PC-3 (cell line): ENCODE data around the gene ABTB2. TPM values are rescaled to one million over a fixed set of nuclear protein-coding genes. Genes with fewer than 3 reads are reported as not detected.

ENCODE experiments used
- ATAC-seq: fragments of 200-7000 bp; cut with Tn5 transposase; 2 replicates; pipeline ENCODE4 v1.9.1; 2020; ENCODE audit warnings: mild to moderate bottlenecking, moderate library complexity
- BruUV-seq: library from RNA; stranded (reverse); fragments of 400-500 nt; replicated peaks from 2 replicates; lab custom pipeline; 2021; lab: Mats Ljungman, UMichigan
- CTCF ChIA-PET: fragments of 300-600 bp; sonication (Branson Sonifier 250); formaldehyde crosslinking; loops from one replicate; lab custom pipeline; 2022; ENCODE audit warnings: antibody characterized with exemption; lab: Charles Lee
- POLR2A ChIA-PET: fragments of 300-600 bp; sonication (Branson Sonifier 250); formaldehyde crosslinking; loops from one replicate; lab custom pipeline; 2022; ENCODE audit warnings: antibody characterized with exemption; ENCODE audit not compliant: unreplicated experiment; lab: Charles Lee
- DNase-seq: peaks from one replicate; pipeline ENCODE4 v3.0.0-alpha.2; 2015
- H2AFZ ChIP-seq: fragments of 300-600 bp; sonication (generic); 2 replicates; pipeline ENCODE4 v1.6.0; 2016; ENCODE audit warnings: antibody characterized with exemption, low read length
- H3F3A ChIP-seq: fragments of 300-600 bp; sonication (generic); one replicate; pipeline ENCODE4 v1.6.0; 2017; ENCODE audit warnings: antibody characterized with exemption, low read length, control low read depth, mild to moderate bottlenecking; ENCODE audit not compliant: unreplicated experiment
- H3K27ac ChIP-seq: fragments of 300-600 bp; sonication (generic); 2 replicates; pipeline ENCODE4 v1.5.1; 2016; ENCODE audit warnings: mild to moderate bottlenecking, low read length
- H3K27me3 ChIP-seq: fragments of 300-600 bp; sonication (generic); 2 replicates; pipeline ENCODE4 v1.6.1; 2016; ENCODE audit warnings: low read length, mixed read lengths
- H3K36me3 ChIP-seq: fragments of 300-600 bp; sonication (generic); 2 replicates; pipeline ENCODE4 v1.6.1; 2016; ENCODE audit warnings: low read depth, mixed run types, low read length, mixed read lengths
- H3K4me1 ChIP-seq: fragments of 300-600 bp; sonication (generic); 2 replicates; pipeline ENCODE4 v1.5.1; 2016; ENCODE audit warnings: low read length; ENCODE audit not compliant: insufficient read depth
- H3K4me2 ChIP-seq: fragments of 300-600 bp; sonication (generic); 2 replicates; pipeline ENCODE4 v1.6.0; 2016; ENCODE audit warnings: low read length
- H3K4me3 ChIP-seq: fragments of 300-600 bp; sonication (generic); 2 replicates; pipeline ENCODE4 v1.5.1; 2016; ENCODE audit warnings: mild to moderate bottlenecking, low read length, mixed read lengths
- H3K79me2 ChIP-seq: fragments of 300-600 bp; sonication (generic); 2 replicates; pipeline ENCODE4 v1.6.1; 2017; ENCODE audit warnings: low read length, mixed read lengths
- H3K9ac ChIP-seq: fragments of 300-600 bp; sonication (generic); 2 replicates; pipeline ENCODE4 v1.6.0; 2016; ENCODE audit warnings: mild to moderate bottlenecking, low read length
- H3K9me2 ChIP-seq: fragments of 300-600 bp; sonication (generic); replicated peaks from 2 replicates; pipeline ENCODE4 v1.6.1; 2016; ENCODE audit warnings: mixed run types, low read length, mixed read lengths
- H3K9me3 ChIP-seq: fragments of 300-600 bp; sonication (generic); 2 replicates; pipeline ENCODE4 v1.6.1; 2016; ENCODE audit warnings: low read length, mixed read lengths
- H4K20me1 ChIP-seq: fragments of 300-600 bp; sonication (generic); 2 replicates; pipeline ENCODE4 v1.6.1; 2016; ENCODE audit warnings: low read length, mixed read lengths
- EZH2 ChIP-seq: fragments of 300-600 bp; sonication (generic); IDR thresholded peaks from one replicate; pipeline ENCODE4 v1.6.1; 2017; ENCODE audit warnings: antibody characterized with exemption, mild to moderate bottlenecking, low read length; ENCODE audit not compliant: unreplicated experiment
- EZH2phosphoT487 ChIP-seq: fragments of 300-600 bp; sonication (generic); IDR thresholded peaks from 2 replicates; pipeline ENCODE4 v1.6.1; 2018; ENCODE audit warnings: mild to moderate bottlenecking, antibody characterized with exemption, low read length, borderline replicate concordance
- intact Hi-C: fragments of 100-400 bp; cut with micrococcal nuclease; formaldehyde crosslinking; loops from 2 replicates; pipeline ENCODE4 v1.9.0; 2023
- total RNA-seq: library from RNA; depleted of rRNA; stranded (reverse); fragments of >200 nt; gene quantifications from 2 replicates; pipeline ENCODE4 v1.2.3, GENCODE V29; 2014
- TF ChIP-seq, protein P1 (sequence below): fragments of 300-600 bp; sonication (generic); conservative IDR thresholded peaks from 2 replicates; pipeline ENCODE4 v1.5.1; 2017; ENCODE audit warnings: antibody characterized with exemption, low read depth, mild to moderate bottlenecking, low read length

Gene ABTB2
- total RNA-seq, 1 experiment from 2014 or later, result 5.2 TPM

DNA sequence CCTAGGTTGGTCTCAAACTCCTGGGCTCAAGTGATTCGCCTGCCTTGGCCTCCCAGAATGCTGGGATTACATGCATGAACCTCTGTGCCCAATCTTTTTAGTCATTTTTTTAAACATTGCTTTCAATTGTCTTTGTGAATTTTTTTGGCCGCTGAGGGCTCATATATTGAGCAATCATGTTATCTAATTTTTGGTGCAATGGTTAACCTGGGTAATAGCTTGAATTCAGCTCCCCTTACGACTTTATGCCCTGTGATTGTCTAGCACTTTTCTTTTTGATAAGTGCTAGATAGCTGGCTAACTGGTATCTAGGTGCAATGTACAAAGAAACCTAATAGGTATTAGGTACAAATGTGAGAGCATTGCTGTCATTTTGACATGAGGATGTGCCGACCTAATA lies 45.6 kb upstream of the ABTB2 start:
- ChIA-PET POLR2A (interaction anchor here (0.5 kb wide), 1 partner anchor 22 kb away, joined by 3 read pairs; no protein-coding TSS in a partner anchor), CTCF (interaction anchor here (0.6 kb wide), 1 partner anchor 601 kb away, joined by 6 read pairs; no protein-coding TSS in a partner anchor)
- Histone ChIP-seq H3K9me2 (no peaks in the 10 kb centered on the region), H3K27ac (no peak overlapping the region), H3K36me3 (no peaks in the 10 kb centered on the region; the same call in 1 of the 2 replicates), H4K20me1 (no peaks in the 10 kb centered on the region), H2AFZ (no peak overlapping the region), H3K9ac (no peak overlapping the region), H3F3A (no peaks in the 10 kb centered on the region), H3K27me3 (no peaks in the 10 kb centered on the region), H3K4me2 (no peak overlapping the region), H3K79me2 (no peaks in the 10 kb centered on the region), H3K4me1 (peaks cover 17% of the 10 kb centered on the region), H3K9me3 (no peaks in the 10 kb centered on the region), H3K4me3 (no peak overlapping the region)
- ATAC-seq (no peak), DNase-seq (no peak)
- intact Hi-C loops, result no loop called here
- no peak for TF ChIP-seq EZH2phosphoT487
- TF ChIP-seq, protein P1, sequence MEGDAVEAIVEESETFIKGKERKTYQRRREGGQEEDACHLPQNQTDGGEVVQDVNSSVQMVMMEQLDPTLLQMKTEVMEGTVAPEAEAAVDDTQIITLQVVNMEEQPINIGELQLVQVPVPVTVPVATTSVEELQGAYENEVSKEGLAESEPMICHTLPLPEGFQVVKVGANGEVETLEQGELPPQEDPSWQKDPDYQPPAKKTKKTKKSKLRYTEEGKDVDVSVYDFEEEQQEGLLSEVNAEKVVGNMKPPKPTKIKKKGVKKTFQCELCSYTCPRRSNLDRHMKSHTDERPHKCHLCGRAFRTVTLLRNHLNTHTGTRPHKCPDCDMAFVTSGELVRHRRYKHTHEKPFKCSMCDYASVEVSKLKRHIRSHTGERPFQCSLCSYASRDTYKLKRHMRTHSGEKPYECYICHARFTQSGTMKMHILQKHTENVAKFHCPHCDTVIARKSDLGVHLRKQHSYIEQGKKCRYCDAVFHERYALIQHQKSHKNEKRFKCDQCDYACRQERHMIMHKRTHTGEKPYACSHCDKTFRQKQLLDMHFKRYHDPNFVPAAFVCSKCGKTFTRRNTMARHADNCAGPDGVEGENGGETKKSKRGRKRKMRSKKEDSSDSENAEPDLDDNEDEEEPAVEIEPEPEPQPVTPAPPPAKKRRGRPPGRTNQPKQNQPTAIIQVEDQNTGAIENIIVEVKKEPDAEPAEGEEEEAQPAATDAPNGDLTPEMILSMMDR, result no peak
- BruUV-seq, result no TSS peak

DNA sequence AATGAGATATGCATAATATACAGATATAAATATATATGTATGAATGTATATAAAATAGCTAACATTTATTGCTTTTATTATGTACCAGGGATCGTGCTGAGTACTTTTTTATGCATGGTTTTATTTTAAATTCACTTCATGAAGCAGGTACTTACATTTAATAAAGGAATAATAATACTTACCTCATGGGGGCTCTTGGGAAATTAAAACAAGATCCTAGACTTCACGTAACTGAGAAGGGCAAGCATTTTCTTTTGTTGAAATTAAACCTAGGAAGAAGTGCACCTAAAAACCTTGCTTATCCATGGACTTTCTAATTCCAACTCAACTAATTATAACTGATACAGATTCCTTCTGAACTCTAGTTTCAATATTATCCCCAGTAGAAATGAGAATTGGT lies 40.0 kb upstream of the ABTB2 start:
- no peak overlapping the region for H2AFZ ChIP-seq
- no peaks in the 10 kb centered on the region for H4K20me1 ChIP-seq
- intact Hi-C loops, result no loop called here
- H3K4me3 ChIP-seq, result no peak overlapping the region
- H3F3A ChIP-seq, result no peaks in the 10 kb centered on the region
- H3K9ac ChIP-seq, result no peak overlapping the region
- TF ChIP-seq, protein P1, result no peak
- TF ChIP-seq EZH2 (no peak), EZH2phosphoT487 (no peak)
- H3K9me2 ChIP-seq, result no peaks in the 10 kb centered on the region
- no peaks in the 10 kb centered on the region for H3K79me2 ChIP-seq
- no peak overlapping the region for H3K27ac ChIP-seq
- POLR2A ChIA-PET, result no interaction called here
- no TSS peak for BruUV-seq
- no peaks in the 10 kb centered on the region for H3K9me3 ChIP-seq
- no peaks in the 10 kb centered on the region for H3K27me3 ChIP-seq
- ATAC-seq, result no peak
- DNase-seq, result no peak
- H3K4me2 ChIP-seq, result no peak overlapping the region
- peaks cover 30% of the 10 kb centered on the region for H3K4me1 ChIP-seq
- CTCF ChIA-PET, result no interaction called here
- H3K36me3 ChIP-seq, result no peaks in the 10 kb centered on the region; the same call in 1 of the 2 replicates

DNA sequence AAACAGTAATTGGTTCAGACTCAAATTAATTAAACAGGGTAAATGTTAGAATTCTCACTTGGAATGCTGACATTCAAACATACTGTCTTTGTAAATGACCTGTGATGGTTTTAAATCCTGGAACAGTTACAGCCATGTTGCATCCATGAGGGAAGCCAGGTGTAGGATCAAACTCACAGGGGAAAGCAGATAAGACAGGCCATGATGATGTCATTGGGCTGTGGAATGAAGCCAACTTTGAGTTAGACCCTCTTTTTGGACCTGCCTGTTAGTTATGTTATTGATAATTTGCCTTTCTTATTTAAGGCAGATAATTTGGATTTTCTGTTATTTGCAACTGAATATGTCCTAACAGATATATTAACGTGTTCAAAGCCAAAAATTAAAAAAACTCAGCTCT lies 39.3 kb upstream of the ABTB2 start:
- CTCF ChIA-PET, result no interaction called here
- intact Hi-C loops, result no loop called here
- no peak overlapping the region for H3K4me2 ChIP-seq

More for the DNA sequence above, 39.3 kb upstream of the ABTB2 start:
- H3F3A ChIP-seq, result no peaks in the 10 kb centered on the region
- no peak overlapping the region for H3K9ac ChIP-seq
- H3K36me3 ChIP-seq, result no peaks in the 10 kb centered on the region; the same call in 1 of the 2 replicates
- no peak overlapping the region for H3K4me3 ChIP-seq
- H2AFZ ChIP-seq, result no peak overlapping the region
- H3K79me2 ChIP-seq, result no peaks in the 10 kb centered on the region
- H3K9me3 ChIP-seq, result no peaks in the 10 kb centered on the region
- H3K4me1 ChIP-seq, result peaks cover 30% of the 10 kb centered on the region
- H3K27me3 ChIP-seq, result no peaks in the 10 kb centered on the region
- POLR2A ChIA-PET, result no interaction called here
- BruUV-seq, result no TSS peak
- no peak for DNase-seq
- no peaks in the 10 kb centered on the region for H4K20me1 ChIP-seq
- no peak for TF ChIP-seq EZH2
- TF ChIP-seq, protein P1, result no peak
- TF ChIP-seq EZH2phosphoT487, result no peak
- no peak for ATAC-seq
- no peak overlapping the region for H3K27ac ChIP-seq
- H3K9me2 ChIP-seq, result no peaks in the 10 kb centered on the region
